Measurements from ENCODE around the gene ZNF200.
"Not testable (repeated sequence)": the region's sequence is repeated elsewhere in the genome, so short reads cannot be mapped to it uniquely, and the experiment has no call there.

The ZNF200 gene

GRCh38 chr16:3252967-3253366, 18.0 kb upstream of the ZNF200 start:
- DNase-seq = no peak

- no peak for DNase-seq
Measured at GRCh38 chr16:3249451-3249850, 14.5 kb upstream of the ZNF200 start.

- no peak for DNase-seq
Measured at GRCh38 chr16:3249020-3249419, 14.1 kb upstream of the ZNF200 start.

- DNase-seq = no peak
Measured at GRCh38 chr16:3248596-3248995, 13.6 kb upstream of the ZNF200 start.

- peak; percentile 13 for DNase-seq
Measured at GRCh38 chr16:3246876-3247275, 11.9 kb upstream of the ZNF200 start.

GRCh38 chr16:3246002-3246401, 11.0 kb upstream of the ZNF200 start:
- no peak for DNase-seq

- DNase-seq = no peak
Measured at GRCh38 chr16:3243882-3244281, 8.9 kb upstream of the ZNF200 start.

GRCh38 chr16:3242709-3243108, 7.8 kb upstream of the ZNF200 start:
- DNase-seq = no peak

- no peak for DNase-seq
Measured at GRCh38 chr16:3241761-3242160, 6.8 kb upstream of the ZNF200 start.

GRCh38 chr16:3235856-3236669, 1.1 kb upstream of the ZNF200 start:
- peak; percentile 32 for DNase-seq

GRCh38 chr16:3234543-3234856, 458 bp downstream of the ZNF200 start:
- no peak for DNase-seq

GRCh38 chr16:3223913-3224515, 10.9 kb downstream of the ZNF200 start:
- no peak for DNase-seq

GRCh38 chr16:3220839-3221238, 14.1 kb downstream of the ZNF200 start:
- no peak for DNase-seq

- no peak for DNase-seq
Measured at GRCh38 chr16:3216263-3216640, 18.7 kb downstream of the ZNF200 start.

GRCh38 chr16:3215601-3216262, 19.2 kb downstream of the ZNF200 start:
- DNase-seq = no peak

GRCh38 chr16:3214904-3215600, 19.9 kb downstream of the ZNF200 start:
- DNase-seq = no peak

- no peak for DNase-seq
Measured at GRCh38 chr16:3212567-3212966, 22.4 kb downstream of the ZNF200 start.

- no peak for DNase-seq
Measured at GRCh38 chr16:3212006-3212405, 23.0 kb downstream of the ZNF200 start.

GRCh38 chr16:3207086-3207953, 27.6 kb downstream of the ZNF200 start:
- DNase-seq = no peak

GRCh38 chr16:3205939-3206338, 29.0 kb downstream of the ZNF200 start:
- not testable (repeated sequence) for DNase-seq

- no peak for DNase-seq
Measured at GRCh38 chr16:3202903-3203539, 31.9 kb downstream of the ZNF200 start.

All from GF-D8 (cell line).